GOT3 (cell line): Measurements from ENCODE around the gene PDE4A.
"Not testable (repeated sequence)": the region's sequence is repeated elsewhere in the genome, so short reads cannot be mapped to it uniquely, and the experiment has no call there.

Source experiments
- DNase-seq: peaks from one replicate; lab custom pipeline; 2025; ENCODE audit warnings: mixed read lengths; lab: John Stamatoyannopoulos, UW

Gene PDE4A

DNA sequence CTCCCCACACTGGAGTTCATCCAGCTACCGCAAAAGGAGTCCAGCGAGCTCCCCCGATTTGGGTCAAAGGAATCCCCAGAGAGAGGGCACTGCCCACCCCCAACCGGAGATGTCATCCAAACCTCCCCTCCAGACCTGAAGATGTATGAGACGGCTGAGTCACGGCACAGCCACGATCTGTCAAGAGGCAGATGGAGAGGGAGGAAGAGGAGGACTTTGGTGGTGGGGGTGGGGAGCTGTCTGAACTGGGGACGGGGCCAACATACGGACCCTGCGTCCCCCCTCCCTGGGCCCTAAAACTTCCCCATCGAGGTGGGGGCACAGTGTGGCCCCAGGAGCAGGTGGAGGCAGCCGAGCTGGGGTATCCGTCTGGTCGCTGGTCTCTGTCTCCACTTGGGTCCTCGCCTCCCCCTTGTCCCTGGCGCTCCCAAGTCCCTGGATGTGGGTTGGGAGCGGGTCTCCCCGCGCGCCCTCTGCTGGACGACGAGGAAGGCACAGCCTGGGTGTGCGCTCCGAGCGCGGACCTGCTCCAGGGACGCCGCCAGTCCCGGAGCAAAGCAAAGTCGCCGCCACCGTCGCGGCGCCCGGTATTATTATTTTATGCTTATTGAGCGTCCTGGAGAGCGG lies 3.8 kb downstream of the PDE4A start:
- DNase-seq: peak; percentile 28

DNA sequence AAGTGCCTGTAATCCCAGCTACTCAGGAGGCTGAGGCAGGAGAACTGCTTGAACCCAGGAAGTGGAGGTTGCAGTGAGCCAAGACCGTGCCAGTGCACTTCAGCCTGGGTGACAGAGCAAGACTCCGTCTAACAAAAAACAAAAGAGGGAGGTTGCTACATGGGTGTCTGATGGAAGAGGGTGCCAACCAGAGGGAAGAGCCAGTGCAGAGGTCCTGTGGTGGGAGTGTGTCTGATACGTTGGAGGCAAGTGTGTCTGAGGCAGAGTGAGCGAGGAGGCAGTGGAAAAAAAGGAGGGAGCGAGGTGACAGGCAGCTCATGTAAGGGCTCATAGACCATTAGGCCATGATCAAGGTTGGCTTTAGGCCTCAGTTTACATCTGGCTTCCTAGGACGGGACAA lies 6.8 kb downstream of the PDE4A start:
- DNase-seq: no peak

DNA sequence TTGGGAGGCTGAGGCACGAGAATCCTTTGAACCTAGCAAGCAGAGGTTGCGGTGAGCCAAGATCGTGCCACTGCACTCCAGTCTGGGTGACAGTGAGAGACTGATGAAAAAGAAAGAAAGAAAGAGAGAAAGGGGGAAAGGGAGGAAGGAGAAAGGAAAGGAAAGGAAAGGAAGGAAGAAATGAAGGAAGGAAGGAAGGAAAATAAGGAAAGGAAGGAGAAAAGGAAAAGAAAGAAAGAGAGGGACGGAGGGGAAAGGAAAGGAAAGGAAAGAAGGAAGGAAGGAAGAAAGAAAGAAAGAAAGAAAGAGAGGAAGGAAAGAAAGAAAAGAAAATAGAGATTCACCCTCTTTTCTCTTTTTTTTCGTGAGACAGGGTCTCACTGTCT lies 8.7 kb downstream of the PDE4A start:
- DNase-seq: no peak

DNA sequence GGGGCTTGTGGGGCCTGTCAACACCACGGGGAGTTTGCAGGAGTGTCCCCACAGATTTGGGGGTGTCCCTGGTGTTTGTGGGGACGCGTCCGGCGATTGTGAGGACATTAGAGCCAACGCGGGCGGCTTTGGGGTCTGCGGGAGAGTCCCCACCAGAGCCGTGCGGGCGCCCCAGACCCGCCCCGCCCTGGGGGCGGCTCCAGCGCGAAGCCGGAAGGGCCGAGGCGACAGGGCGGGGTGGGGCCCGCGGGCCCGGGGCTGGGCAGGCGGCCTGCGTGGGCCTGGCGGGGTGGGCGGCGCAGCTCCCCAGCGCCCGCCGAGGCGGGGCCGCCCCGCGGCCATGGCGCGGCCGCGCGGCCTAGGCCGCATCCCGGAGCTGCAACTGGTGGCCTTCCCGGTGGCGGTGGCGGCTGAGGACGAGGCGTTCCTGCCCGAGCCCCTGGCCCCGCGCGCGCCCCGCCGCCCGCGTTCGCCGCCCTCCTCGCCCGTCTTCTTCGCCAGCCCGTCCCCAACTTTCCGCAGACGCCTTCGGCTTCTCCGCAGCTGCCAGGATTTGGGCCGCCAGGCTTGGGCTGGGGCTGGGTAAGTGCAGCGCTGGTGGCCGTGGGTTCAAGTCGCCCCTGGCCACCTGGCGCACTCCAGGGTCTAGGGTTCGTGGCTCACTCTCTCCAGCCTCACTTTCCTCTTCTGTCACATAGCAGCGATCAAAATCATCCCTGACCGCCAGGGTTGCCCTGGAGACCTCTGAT lies 10.3 kb downstream of the PDE4A start:
- no peak for DNase-seq

DNA sequence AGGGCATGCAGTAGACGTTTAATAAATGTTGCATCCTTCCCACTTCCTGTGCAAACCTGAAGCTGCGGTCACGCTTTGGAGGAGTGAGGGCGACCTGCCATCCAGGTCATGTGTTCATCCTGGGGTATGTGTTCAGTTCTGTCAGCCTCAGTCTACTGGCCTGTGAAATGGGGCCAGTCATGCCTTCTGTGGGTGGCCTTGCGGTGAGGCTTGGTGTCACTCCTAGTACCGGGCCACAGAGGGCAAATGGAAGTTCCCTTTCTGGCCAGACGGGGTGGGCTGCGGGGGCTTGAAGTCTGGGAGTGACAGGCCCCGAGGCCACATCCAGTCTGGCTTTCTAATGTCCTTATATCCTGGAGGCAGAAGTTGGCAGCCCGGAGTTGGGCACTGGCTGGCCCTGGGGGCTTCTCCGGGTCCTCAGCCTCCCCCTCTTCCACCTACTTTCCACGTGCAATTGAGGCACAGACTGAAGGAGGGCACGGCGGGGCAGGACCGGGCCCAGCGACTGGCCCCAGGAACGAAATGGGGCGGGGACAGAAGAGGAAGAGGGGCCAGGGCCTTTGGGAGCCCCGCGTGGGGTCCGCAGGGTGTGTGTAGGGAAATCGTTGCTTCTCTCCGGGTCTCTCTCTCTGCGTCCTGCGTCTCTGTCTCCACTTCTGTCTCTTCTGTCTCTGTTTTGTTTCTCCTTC lies 11.1 kb downstream of the PDE4A start:
- DNase-seq: no peak

DNA sequence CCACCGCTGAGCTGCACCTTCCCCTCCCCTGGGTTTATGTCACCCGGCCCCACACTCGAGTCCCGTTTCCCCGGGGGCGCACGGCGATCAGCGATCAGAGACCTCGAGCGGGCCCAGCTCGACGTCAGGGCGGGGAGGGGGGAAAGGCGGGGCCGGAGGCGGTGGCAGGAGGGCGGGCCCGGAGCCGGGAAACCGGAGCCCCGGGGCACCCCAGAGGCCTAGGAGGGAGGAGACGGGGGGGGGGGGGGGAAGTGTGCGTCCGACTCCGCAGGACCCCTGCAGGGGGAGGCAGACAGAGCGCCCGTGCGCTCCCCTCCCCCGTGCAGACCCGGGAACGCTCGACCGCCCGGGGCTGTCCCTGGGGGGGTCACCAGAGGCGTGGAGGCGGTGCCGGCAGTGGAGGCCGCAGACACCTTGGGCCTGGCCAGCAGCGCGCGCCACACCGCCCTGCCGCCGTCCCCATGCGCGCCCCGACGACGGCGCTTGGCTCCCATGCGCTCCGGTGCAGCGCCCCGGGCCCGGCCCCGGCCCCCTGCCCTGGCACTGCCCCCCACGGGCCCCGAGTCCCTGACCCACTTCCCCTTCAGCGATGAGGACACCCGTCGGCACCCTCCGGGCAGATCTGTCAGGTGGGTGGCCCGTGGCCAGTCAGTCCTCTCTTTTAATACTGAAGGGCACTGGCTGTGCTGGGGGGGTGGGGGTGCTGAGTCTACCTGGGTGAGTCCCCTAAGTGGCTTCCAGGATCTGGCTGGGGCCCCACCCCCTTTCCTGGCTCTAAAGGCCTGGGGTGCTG lies 11.8 kb downstream of the PDE4A start:
- DNase-seq: no peak

DNA sequence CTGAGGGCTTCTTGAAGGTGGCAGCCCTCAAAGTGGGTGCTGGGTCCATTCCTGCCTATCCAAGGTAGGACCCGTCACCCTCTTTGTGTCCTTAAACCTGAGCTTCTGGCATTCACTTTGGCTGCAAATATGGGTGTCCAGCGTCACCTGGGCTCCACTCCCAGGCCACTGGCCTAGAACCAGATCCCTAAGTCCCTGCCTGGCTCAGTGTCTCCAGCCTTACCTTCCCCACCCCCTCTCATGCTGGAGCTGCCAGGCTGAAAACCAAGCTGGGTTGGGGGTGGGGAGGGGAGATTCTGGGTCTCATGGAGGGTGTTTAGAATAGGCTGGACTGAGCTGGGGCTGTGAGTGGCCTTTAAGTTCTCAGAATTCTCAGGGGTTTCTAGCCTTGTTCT lies 12.4 kb downstream of the PDE4A start:
- no peak for DNase-seq

DNA sequence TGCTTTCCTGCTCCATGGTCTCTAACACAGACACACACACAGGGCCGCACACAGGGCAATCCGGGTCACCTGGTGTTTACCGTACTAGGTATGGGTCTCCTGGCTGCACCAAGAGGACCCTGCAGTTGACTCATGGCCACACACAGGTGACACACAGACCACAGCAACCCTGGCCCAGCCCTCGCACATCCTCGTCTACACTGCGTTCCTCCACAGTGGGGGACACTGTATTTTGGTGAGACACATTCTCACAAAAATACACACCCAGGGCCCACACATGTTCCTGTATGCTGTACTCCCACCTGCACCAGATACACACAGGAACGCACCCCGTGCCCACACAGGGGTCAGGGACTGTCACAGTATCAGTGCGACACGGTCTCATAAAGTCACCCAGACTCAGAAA lies 12.8 kb downstream of the PDE4A start:
- DNase-seq: no peak

DNA sequence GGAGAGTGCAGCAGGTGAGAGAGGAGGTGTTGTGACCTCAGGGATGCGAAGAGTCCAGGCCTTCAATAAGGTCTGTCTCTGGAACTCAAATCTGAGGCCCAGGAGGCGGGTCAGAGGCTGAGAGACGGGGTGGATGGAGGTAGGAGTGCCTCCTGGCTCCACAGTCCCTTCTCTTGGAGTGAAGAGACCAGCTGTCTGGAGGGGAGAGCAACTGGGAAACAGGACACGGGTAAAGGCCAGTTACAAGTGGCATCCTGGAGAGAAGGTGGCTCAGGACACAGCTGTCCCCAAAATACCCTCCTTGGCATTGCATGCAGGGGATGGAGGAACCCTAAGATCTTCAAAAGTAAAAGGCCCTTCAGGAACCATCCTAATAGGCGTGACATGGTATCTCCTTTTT lies 19.2 kb downstream of the PDE4A start:
- DNase-seq: no peak

DNA sequence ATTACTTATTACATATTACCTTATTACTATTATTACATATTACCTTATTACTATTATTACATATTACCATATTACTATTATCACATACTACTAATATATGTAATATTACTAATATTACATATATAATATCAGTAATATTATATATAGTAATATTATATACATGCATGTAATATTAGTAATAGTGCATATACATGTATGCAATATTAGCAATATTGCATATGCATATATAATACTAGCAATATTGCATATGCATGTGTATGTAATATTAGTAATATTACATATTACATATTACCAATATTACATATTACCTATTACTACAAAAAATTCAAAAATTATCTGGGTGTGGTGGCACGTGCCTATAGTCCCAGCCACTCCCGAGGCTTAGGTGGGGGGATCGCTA lies 22.4 kb downstream of the PDE4A start:
- no peak for DNase-seq

DNA sequence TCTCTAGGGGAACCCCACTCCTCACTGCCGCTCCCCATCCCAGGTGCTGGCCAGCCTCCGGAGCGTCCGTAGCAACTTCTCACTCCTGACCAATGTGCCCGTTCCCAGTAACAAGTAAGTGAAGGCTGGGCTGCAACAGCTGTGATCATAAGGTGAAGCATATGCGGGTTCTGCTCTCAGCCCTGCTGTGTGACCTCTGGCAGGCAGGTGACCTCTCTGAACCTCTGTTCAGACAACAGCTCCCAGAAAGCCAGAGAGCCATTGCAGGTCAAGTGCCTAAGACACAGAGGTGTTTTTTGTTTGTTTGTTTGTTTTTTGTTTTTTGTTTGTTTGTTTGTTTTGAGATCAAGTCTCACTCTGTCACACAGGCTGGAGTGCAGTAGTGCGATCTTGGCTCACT lies 28.7 kb downstream of the PDE4A start:
- DNase-seq: no peak

DNA sequence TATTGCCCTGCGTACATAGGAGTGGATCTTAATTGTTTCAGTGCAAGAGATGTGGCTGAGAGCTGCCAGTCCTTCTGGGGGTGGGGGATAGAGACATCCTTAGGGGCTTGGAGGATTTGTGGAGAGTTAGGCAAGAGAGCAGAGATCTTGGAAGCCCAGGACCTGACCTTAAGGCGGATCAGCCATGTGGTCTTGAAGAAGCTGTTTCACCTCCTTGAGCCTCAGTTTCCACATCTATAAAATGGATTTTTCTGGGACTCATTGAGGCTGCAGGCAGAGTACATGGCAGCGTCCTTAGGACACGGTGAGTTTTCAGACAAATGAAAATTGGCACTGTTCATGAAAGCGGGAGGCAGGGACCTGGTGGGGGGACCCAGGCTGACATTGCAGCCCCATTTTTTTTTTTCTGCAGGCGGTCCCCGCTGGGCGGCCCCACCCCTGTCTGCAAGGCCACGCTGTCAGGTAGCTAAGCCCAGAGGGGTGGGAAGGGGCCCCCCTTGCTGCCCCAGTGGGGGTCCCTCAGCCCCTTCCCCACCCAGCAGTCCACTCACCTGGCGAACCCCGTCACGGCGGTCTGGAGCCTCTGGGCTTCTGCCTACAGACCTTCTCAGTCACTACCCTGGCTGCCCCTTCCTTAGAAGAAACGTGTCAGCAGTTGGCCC lies 30.0 kb downstream of the PDE4A start:
- DNase-seq: no peak

DNA sequence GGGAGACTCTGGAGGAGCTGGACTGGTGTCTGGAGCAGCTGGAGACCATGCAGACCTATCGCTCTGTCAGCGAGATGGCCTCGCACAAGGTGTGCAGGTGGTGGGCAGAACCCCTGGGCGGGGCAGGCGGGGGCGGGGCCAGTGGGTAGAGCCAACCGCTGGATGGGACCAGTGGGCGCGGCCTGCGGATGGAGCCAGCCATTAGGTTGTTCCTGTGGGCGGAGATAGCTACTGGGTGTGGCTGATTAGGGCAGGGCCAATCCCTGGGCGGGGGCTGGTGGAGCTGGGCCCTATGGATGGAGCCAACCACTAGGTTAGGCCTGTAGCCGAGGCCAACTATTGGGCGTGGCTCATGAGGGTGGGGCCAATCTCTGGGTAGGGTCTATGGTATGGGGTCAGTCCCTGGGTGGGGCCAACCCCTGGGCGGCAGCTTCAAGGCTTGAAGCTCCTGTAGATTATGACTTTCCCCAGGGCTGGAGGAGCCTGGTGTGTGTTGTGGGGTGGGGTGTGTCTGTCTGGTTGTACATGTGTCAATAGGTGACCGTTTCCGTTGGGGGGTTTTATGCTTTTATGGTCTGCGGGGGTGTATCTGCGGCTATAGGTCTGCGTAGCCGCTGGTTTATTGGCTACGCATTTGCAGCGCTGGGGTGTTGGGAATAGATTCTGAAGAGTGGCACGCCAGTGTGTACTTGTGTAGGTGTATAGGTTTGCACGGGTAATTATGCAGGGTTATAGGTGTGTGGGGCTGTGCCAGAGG lies 30.7 kb downstream of the PDE4A start:
- DNase-seq: no peak

DNA sequence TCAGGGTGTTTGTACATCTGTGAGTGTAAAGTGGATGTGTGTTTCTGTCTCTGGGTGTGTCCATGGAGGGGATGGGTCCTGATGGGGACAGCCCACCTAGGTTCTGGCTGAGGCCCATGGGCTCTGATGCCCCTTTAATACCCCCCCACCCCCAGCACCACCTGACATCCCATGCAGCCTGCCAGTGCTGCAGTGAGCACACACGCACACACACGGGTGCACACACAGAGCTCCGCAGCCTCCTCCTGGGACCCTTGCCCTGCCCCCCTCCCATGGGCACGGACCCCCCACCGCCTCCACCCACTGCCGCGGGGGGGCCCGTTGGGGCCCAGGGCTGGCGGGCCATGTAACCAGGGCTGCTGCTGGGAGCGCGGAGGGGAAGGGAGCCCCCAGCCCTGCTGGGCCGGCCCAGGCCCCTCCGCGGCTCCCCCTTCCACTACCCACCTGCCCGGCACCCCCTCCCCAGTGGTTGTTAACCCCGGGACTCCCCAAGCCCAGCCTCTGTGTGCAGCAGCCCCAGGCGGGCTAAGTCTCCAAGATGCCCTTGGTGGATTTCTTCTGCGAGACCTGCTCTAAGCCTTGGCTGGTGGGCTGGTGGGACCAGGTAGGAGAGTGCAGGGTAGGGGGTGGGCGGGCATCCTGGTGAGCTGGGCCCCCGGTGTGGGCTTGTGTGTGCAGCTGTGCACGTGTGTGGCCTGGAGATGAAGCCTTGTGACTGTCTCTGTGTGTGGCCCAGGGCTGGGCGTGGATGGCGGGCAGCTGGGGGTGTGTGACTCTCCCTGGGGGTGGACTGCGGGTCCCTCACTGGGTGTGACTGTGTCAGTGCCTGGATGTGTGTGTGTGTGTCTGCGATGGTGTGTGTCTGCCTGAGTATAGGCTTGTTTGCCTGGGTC lies 32.6 kb downstream of the PDE4A start:
- DNase-seq: no peak

DNA sequence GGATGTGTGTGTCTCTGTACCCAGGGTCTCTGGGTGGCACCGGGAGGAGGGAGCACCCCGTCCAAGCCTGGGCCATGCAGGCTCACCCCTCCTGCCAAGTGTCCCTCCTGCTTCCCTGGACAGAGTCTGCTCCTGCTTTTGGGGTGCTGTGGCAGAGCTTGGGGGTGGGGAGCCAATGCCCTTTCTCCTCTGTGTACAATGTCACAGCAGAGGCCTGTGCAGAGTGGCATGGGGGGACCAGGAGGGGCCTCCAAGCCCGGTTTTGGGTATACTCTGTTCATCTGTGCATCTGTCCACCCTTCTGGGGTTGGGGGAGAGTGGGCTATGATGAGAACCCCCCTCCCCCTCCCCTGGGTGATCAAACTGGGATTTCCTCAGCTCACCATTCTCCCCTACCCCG lies 33.5 kb downstream of the PDE4A start:
- no peak for DNase-seq

DNA sequence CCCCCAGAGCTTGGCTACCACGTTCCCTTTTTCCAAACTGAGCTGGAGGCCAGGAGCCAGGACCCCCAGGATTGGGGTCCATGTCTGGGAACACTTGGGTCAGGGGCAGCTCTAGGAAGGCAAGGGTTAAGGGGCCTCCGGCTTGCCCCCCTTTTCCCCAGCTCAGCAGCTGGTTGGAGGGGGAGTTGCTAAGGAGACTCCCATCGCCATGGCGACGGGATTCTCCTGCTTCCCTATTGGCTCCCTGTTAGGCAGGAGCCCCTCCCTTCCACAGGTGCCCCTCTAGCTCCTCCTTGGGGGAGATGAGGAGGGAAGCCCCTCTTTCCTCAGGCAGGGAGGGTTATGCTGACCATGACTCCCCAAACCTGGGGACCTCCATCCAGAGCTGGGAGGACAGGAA lies 33.9 kb downstream of the PDE4A start:
- no peak for DNase-seq

DNA sequence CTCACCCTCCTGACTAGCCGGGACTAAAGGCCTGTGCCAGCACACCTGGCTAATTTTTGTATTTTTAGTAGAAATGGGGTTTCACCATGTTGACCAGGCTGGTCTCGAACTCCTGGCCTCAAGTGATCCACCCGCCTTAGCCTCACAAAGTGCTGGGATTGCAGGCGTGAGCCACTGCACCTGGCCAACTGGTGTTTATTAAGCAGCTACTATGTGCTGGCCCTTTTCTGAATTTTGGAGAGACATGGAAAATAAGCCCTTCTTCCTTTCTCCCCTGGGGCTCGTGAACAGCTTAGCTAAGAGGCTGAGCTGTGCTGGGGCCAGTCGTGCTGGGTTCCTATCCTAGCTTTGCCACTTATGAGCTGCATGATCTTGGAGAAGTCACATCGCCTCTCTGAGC lies 38.4 kb downstream of the PDE4A start:
- DNase-seq: not testable (repeated sequence)

DNA sequence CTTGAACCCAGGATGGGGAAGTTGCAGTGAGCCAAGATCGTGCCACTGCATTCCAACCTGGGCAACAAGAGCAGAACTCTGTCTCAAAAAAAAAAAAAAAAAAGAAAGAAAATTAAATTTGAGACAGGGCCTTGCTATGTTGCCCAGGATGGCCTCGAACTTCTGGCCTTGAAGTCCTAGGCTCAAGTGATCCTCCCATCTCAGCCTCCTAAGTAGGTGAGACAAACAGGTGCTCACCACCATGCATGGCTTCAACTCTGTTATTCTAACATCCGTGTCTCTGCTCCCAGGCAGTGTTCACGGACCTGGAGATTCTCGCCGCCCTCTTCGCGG lies 40.3 kb downstream of the PDE4A start:
- DNase-seq: no peak

DNA sequence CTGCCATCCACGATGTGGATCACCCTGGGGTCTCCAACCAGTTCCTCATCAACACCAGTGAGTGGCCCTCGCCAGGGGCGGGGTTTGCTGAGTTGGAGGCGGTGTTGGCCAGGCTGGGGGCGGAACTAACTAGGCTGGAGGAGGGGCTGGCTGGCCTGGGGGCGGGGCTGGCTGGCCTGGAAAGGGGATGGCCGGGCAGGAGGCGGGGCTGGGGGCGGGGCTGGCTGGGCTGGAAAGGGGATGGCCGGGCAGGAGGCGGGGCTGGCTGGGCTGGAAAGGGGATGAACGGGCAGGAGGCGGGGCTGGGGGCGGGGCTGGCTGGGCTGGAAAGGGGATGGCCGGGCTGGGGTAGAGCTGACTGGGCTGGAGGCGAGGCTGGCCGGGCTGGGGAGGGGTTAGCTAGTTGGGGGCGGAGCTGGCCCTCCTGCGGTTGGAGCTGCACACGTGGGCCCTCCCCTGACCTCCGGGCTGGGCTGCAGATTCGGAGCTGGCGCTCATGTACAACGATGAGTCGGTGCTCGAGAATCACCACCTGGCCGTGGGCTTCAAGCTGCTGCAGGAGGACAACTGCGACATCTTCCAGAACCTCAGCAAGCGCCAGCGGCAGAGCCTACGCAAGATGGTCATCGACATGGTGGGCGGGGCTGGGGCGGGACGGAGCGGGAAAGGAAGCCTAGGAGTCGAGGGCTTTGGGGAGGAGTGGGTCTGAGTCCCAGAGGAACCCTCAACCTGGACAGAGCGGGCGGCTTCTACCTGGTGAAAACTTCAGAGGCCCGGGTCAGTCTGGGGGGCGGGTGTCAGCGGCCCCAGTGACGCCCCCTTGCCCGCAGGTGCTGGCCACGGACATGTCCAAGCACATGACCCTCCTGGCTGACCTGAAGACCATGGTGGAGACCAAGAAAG lies 41.0 kb downstream of the PDE4A start:
- DNase-seq: no peak
